ENCODE results near the gene ADAM10. TPM values are rescaled to one million over a fixed set of nuclear protein-coding genes. Genes with fewer than 3 reads are reported as not detected.

Gene ADAM10
- polyA plus RNA-seq, 3 donors: 66.0 to 269 (median 149) TPM

DNA sequence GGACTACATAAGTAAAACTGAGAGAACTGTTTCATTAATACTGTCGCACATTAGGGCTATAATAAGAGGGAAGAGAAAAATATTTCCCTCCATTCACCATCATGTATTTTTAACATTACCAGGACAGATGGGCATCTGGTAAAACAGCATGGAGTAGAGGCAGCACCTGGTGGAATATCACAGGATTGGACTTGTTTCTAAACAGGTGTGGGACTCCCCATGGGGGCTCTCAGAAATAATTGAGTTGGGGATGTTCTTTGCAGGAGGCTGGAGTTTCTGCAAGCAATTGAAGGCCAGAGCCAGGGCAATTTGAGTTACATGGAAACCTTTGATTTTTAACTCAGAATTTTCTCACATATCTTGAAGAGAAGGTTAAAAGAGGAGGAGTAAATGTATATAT, 13.2 kb upstream of the ADAM10 start:
- H3K4me3 ChIP-seq (replicated peaks in 1 of 3; ENCODE audit: low read depth in 2 of 3, low read length in 3 of 3): no peak overlapping the region
- H3K27me3 ChIP-seq (ENCODE audit: control insufficient read depth in 2 of 2, insufficient read depth in 2 of 2, low read length in 2 of 2): no peaks in the 10 kb centered on the region
- Mint-ChIP-seq H3K27ac (no peak overlapping the region), H3K4me3 (no peak overlapping the region), H3K36me3 (no peaks in the 10 kb centered on the region), H3K9me3 (peaks cover 0 to 15% (median 10%) of the 10 kb centered on the region in 7 donors), H3K4me1 (peaks cover 6% of the 10 kb centered on the region), H3K27me3 (ENCODE audit: low read depth in 3 of 3) (peaks cover 2 to 5% (median 2%) of the 10 kb centered on the region in 3 donors)
- no peaks in the 10 kb centered on the region for H3K4me1 ChIP-seq (ENCODE audit: control insufficient read depth in 1 of 2, insufficient read depth in 2 of 2, low read length in 2 of 2)
- no peak overlapping the region for H3K4me2 ChIP-seq (replicated peaks; ENCODE audit: extremely low read depth, low read length, poor library complexity, severe bottlenecking)
- no peaks in the 10 kb centered on the region for H4K20me1 ChIP-seq (ENCODE audit: insufficient read depth, low read length)
- H3K9me3 ChIP-seq (replicated peaks in 1 of 2; ENCODE audit: control insufficient read depth in 1 of 2, insufficient read depth in 1 of 2, low read length in 2 of 2): peaks cover 0 to 10% of the 10 kb centered on the region in 2 donors
- no peak for TF ChIP-seq CTCF (IDR thresholded peaks at IDR 0.05)
- no peaks in the 10 kb centered on the region for H3K36me3 ChIP-seq (replicated peaks in 1 of 2; ENCODE audit: control insufficient read depth in 1 of 2, insufficient read depth in 2 of 2, low read length in 2 of 2)
- intact Hi-C loops (cut with micrococcal nuclease): no loop called here
- no peak overlapping the region for H2AFZ ChIP-seq (ENCODE audit: insufficient read depth, low read depth, low read length, poor library complexity, severe bottlenecking)
- no peak overlapping the region for H3K9ac ChIP-seq (ENCODE audit: insufficient read depth, low read length, poor library complexity, severe bottlenecking)
- no peak overlapping the region for H3K27ac ChIP-seq (ENCODE audit: low read depth in 1 of 2, low read length in 2 of 2)
- DNase-seq: no peak
- no CpG with 5 or more reads among the region's 1 CpG for WGBS (ENCODE audit: insufficient coverage)
- H3K79me2 ChIP-seq (ENCODE audit: insufficient read depth, low read length): no peaks in the 10 kb centered on the region

GRCh38 chr15:58762285-58762684, 12.8 kb upstream of the ADAM10 start:
- no peaks in the 10 kb centered on the region for H3K36me3 Mint-ChIP-seq
- Histone ChIP-seq H3K79me2 (ENCODE audit: insufficient read depth, low read length) (no peaks in the 10 kb centered on the region), H3K4me1 (ENCODE audit: control insufficient read depth in 1 of 2, insufficient read depth in 2 of 2, low read length in 2 of 2) (no peaks in the 10 kb centered on the region), H3K9me3 (replicated peaks in 1 of 2; ENCODE audit: control insufficient read depth in 1 of 2, insufficient read depth in 1 of 2, low read length in 2 of 2) (peaks cover 0 to 10% of the 10 kb centered on the region in 2 donors), H3K27ac (ENCODE audit: low read depth in 1 of 2, low read length in 2 of 2) (no peak overlapping the region), H3K9ac (ENCODE audit: insufficient read depth, low read length, poor library complexity, severe bottlenecking) (no peak overlapping the region), H2AFZ (ENCODE audit: insufficient read depth, low read depth, low read length, poor library complexity, severe bottlenecking) (no peak overlapping the region), H4K20me1 (ENCODE audit: insufficient read depth, low read length) (no peaks in the 10 kb centered on the region), H3K27me3 (ENCODE audit: control insufficient read depth in 2 of 2, insufficient read depth in 2 of 2, low read length in 2 of 2) (no peaks in the 10 kb centered on the region), H3K36me3 (replicated peaks in 1 of 2; ENCODE audit: control insufficient read depth in 1 of 2, insufficient read depth in 2 of 2, low read length in 2 of 2) (no peaks in the 10 kb centered on the region), H3K4me3 (replicated peaks in 1 of 3; ENCODE audit: low read depth in 2 of 3, low read length in 3 of 3) (no peak overlapping the region), H3K4me2 (replicated peaks; ENCODE audit: extremely low read depth, low read length, poor library complexity, severe bottlenecking) (no peak overlapping the region)
- peaks cover 0 to 15% (median 10%) of the 10 kb centered on the region in 7 donors for H3K9me3 Mint-ChIP-seq
- H3K4me1 Mint-ChIP-seq: peaks cover 6% of the 10 kb centered on the region
- peaks cover 2 to 5% (median 2%) of the 10 kb centered on the region in 3 donors for H3K27me3 Mint-ChIP-seq (ENCODE audit: low read depth in 3 of 3)
- no peak for TF ChIP-seq CTCF (IDR thresholded peaks at IDR 0.05)
- intact Hi-C loops (cut with micrococcal nuclease): no loop called here
- H3K27ac Mint-ChIP-seq: no peak overlapping the region
- no peak for DNase-seq
- H3K4me3 Mint-ChIP-seq: no peak overlapping the region
